Psoas muscle (tissue), 8 donors: ENCODE measurements around the gene SMIM21. TPM values are rescaled to one million over a fixed set of nuclear protein-coding genes. Genes with fewer than 3 reads are reported as not detected.

Experiments
- ATAC-seq, 4 donors: fragments of 200-7000 bp; cut with Tn5 transposase; one replicate each; pipeline ENCODE4 v1.9.1; 2020; ENCODE audit warnings: moderate library complexity in 3 of 4, mild to moderate bottlenecking in 2 of 4
- DNase-seq, 2 donors: peaks; one replicate each; pipeline ENCODE4 v3.0.0-alpha.2; 2020
- H3K27ac ChIP-seq: fragments of 200-600 bp; one replicate; pipeline ENCODE4 v1.8.0; 2022
- H3K27me3 ChIP-seq, 3 donors: fragments of 200-600 bp in 1 of 3; one replicate each; pipeline versions ENCODE4 v1.6.1 to v1.8.0; 2013 to 2022; ENCODE audit warnings: low read length in 2 of 3, mild to moderate bottlenecking in 2 of 3, moderate library complexity in 1 of 3; ENCODE audit not compliant: insufficient read depth in 3 of 3
- H3K36me3 ChIP-seq, 2 donors: fragments of 200-600 bp in 1 of 2; one replicate each; pipeline versions ENCODE4 v1.6.1 to v1.8.0; 2013 to 2022; ENCODE audit warnings: low read depth in 1 of 2, mild to moderate bottlenecking in 1 of 2, moderate library complexity in 1 of 2; ENCODE audit not compliant: insufficient read depth in 1 of 2
- H3K4me1 ChIP-seq: fragments of 200-600 bp; one replicate; pipeline ENCODE4 v1.8.0; 2022
- H3K4me3 ChIP-seq: fragments of 200-600 bp; one replicate; pipeline ENCODE4 v1.8.0; 2022; ENCODE audit warnings: mild to moderate bottlenecking
- H3K9me3 ChIP-seq: fragments of 200-600 bp; one replicate; pipeline ENCODE4 v1.8.0; 2022
- CTCF ChIP-seq: fragments of 200-600 bp; IDR thresholded peaks from one replicate; pipeline ENCODE4 v1.8.0; 2022; ENCODE audit warnings: antibody characterized with exemption
- WGBS, 3 donors: extraction: QIAGEN DNeasy Blood & Tissue Kit; methylation state at CpG; one replicate each; pipeline versions ENCODE4 v1.1.6 to v1.1.7; 2013; 5-methylcytosine and 5-hydroxymethylcytosine counted together
- intact Hi-C, 2 donors: fragments of 100-400 bp; cut with DNase I; formaldehyde crosslinking; loops; one replicate each; pipeline versions ENCODE4 v1.11.0 to v1.14.2; 2022
- polyA plus RNA-seq, 3 donors: library from polyadenylated mRNA; stranded (reverse); fragments of 200-250 nt; gene quantifications; one replicate each; pipeline ENCODE4 v1.2.3, GENCODE V29; 2013
- total RNA-seq, 4 donors: library from RNA; stranded (reverse); fragmentation: NEBNext Ultra II Directional in 2 of 4; extraction: Animal tissue kit (Norgen Biotek cat#: 25700) in 2 of 4; gene quantifications; one replicate each; pipeline versions ENCODE4 v1.2.1 to v1.2.4, GENCODE V29; 2021 to 2023
- donor health status: healthy with polysubstance abuse.
- donor health status: DM: no; HTN: no; CAD: no; lungs with moderate emphysema.
- donor health status: Bipolar disorder and iron deficiency.
- donor health status: healthy.
- donor health status: DM: yes; HTN: yes; CAD: no.
- donor health status: DM: no; HTN: no; CAD: no.
- donor health status: DM: no; HTN: no; CAD: no.
- donor health status: DM: yes; HTN: yes; CAD: no.

SMIM21 gene
- total and polyA plus RNA-seq, 7 donors: not detected

DNA sequence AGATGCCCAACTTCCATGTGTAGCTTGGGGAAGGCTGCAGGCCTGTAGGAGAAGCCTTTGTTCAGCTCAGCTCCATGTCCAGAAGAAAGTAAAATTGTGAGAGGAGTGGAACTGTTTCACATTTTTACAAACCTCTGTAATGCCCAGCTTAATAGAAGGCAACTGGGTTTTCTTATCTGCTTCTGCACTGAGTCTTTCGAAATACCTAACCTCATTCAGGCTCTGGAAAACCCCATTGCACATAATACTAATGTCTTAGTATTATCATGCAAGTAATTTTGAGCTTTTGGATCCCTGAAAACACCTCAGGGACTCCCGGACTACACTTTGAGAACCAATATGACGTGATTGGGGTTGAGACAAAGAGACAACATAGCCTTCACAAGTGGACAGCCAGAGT, 5.8 kb downstream of the SMIM21 start:
- 93 to 100% (median 99%) methylated on average over 3 of the region's 3 CpGs for WGBS, 3 donors
- intact Hi-C loops: no loop called here
- Histone ChIP-seq H3K36me3 (no peaks in the 10 kb centered on the region), H3K4me3 (no peak overlapping the region), H3K4me1 (peaks cover 5% of the 10 kb centered on the region), H3K9me3 (no peaks in the 10 kb centered on the region), H3K27me3 (no peaks in the 10 kb centered on the region), H3K27ac (no peak overlapping the region)
- no peak for TF ChIP-seq CTCF
- ATAC-seq (no peak), DNase-seq (no peak)

DNA sequence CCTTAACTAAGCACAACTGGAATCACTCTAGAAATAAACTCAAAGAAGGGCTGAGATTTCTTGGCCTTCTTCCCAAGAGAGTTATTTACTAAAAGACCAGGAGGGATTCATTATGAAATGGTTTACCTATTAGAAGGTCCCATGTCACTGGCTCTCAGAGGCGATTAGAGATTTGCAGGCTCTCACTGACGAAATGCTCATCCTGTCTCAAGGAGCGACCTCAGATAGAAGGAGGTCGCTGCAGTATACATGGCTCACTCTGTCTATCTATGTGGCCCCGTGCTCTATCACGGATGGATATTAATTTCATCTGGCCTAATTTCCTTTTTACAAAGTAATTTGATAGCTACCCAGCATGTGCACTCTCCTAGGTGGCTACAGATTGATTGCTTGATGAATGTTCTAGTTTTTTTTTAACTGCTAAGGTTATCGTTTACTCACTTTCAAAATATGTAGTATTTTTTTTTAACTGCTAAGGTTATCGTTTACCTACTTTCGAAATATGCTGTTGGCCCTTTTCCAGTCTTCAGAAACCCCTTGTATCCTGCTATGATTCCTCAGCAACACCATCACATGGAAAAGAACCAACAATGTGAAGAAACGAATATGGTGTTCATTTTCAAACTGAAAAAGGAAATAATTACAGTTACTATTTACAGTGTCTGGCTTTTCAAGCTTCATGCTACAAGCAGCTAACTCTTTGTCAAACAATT, 9.1 kb downstream of the SMIM21 start:
- no peak overlapping the region for H3K27ac ChIP-seq
- 31 to 53% (median 33%) methylated on average over 10 of the region's 10 CpGs for WGBS, 3 donors
- TF ChIP-seq CTCF: no peak
- H3K36me3 ChIP-seq: no peaks in the 10 kb centered on the region
- ATAC-seq (peak; percentile 35 to 71 (median 67)), DNase-seq (no peak)
- H3K4me1 ChIP-seq: peaks cover 5% of the 10 kb centered on the region
- no peaks in the 10 kb centered on the region for H3K9me3 ChIP-seq
- intact Hi-C loops: no loop called here
- H3K4me3 ChIP-seq: peak overlapping the region; percentile 2
- H3K27me3 ChIP-seq: no peaks in the 10 kb centered on the region

DNA sequence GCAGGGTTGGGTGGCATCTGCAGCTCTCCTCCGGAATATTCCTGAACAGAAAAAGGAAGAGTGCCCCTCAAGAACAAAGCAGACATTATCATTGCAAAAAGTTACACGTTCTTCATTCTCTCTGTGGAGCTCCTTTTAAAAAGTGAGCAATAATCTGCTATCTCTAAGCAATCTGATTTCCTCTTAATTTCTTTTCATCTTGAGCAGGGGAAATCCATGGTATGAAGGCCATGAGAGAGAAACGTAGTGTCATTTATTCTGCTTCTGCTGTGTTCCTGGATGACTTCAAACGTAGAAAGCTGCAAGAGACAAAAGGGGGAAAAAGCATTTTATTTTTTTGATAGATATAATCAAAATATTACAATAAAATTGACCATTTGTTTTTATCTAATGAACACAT, 16.9 kb downstream of the SMIM21 start:
- Histone ChIP-seq H3K27ac (no peak overlapping the region), H3K4me3 (no peak overlapping the region), H3K27me3 (peaks cover 0 to 3% (median 0%) of the 10 kb centered on the region in 3 donors), H3K4me1 (no peaks in the 10 kb centered on the region), H3K9me3 (no peaks in the 10 kb centered on the region), H3K36me3 (no peaks in the 10 kb centered on the region)
- no peak for TF ChIP-seq CTCF
- DNase-seq (no peak), ATAC-seq (no peak)
- intact Hi-C loops: no loop called here
- WGBS, 3 donors: 77 to 79% (median 78%) methylated on average over 4 of the region's 4 CpGs

- H3K36me3 ChIP-seq: no peaks in the 10 kb centered on the region
- DNase-seq (no peak), ATAC-seq (no peak)
- H3K4me3 ChIP-seq: no peak overlapping the region
- intact Hi-C loops: no loop called here
- H3K27me3 ChIP-seq: peaks cover 0 to 3% (median 0%) of the 10 kb centered on the region in 3 donors
- no peaks in the 10 kb centered on the region for H3K4me1 ChIP-seq
- TF ChIP-seq CTCF: no peak
- no peak overlapping the region for H3K27ac ChIP-seq
- 89 to 91% (median 89%) methylated on average over 9 of the region's 9 CpGs for WGBS, 3 donors
- H3K9me3 ChIP-seq: no peaks in the 10 kb centered on the region
Measured at GRCh38 chr18:75409806-75410205, 17.7 kb downstream of the SMIM21 start.
